Caco-2 (cell line): ENCODE results near the gene TRAPPC13. TPM values are rescaled to one million over a fixed set of nuclear protein-coding genes. Genes with fewer than 3 reads are reported as not detected.
"Not testable (repeated sequence)": the region's sequence is repeated elsewhere in the genome, so short reads cannot be mapped to it uniquely, and the experiment has no call there.

ENCODE experiments used
- BruUV-seq: library from RNA; stranded (reverse); fragments of 400-500 nt; replicated peaks from 2 replicates; lab custom pipeline; 2021; lab: Mats Ljungman, UMichigan
- CTCF ChIA-PET: fragments of 300-600 bp; sonication (Branson Sonifier 250); formaldehyde crosslinking; loops from one replicate; lab custom pipeline; 2022; ENCODE audit warnings: antibody characterized with exemption; lab: Charles Lee
- POLR2A ChIA-PET: fragments of 300-600 bp; sonication (Branson Sonifier 250); formaldehyde crosslinking; loops from one replicate; lab custom pipeline; 2022; ENCODE audit warnings: antibody characterized with exemption; lab: Charles Lee
- DNase-seq, 2 experiments: peaks; one replicate each; pipeline versions ENCODE4 v3.0.0 to v3.0.0-alpha.2; 2020 to 2022
- H3K27me3 ChIP-seq: replicated peaks from 2 replicates; pipeline ENCODE4 v1.6.0; 2011; ENCODE audit warnings: low read length; ENCODE audit not compliant: control insufficient read depth, insufficient read depth
- H3K36me3 ChIP-seq: 2 replicates; pipeline ENCODE4 v1.5.1; 2011; ENCODE audit warnings: low read length; ENCODE audit not compliant: control insufficient read depth, insufficient read depth
- H3K4me1 ChIP-seq: fragments of 250-450 bp; sonication (Bioruptor Pico); 2 replicates; pipeline ENCODE4 v1.5.1; 2020; ENCODE audit warnings: mild to moderate bottlenecking
- H3K4me3 ChIP-seq: 2 replicates; pipeline ENCODE4 v1.5.1; 2011; ENCODE audit warnings: low read depth, mild to moderate bottlenecking, control low read depth, low read length
- H3K9me3 ChIP-seq: fragments of 250-450 bp; sonication (Bioruptor Pico); 2 replicates; pipeline ENCODE4 v1.5.1; 2020; ENCODE audit warnings: mild to moderate bottlenecking, moderate library complexity
- H3K27ac Mint-ChIP-seq: one replicate; pipeline ENCODE4 v1.8.0; 2022; ENCODE audit warnings: mixed read lengths; ENCODE audit not compliant: unreplicated experiment
- H3K27me3 Mint-ChIP-seq: one replicate; pipeline ENCODE4 v1.8.0; 2022; ENCODE audit warnings: mixed read lengths; ENCODE audit not compliant: insufficient read depth, unreplicated experiment
- H3K36me3 Mint-ChIP-seq: one replicate; pipeline ENCODE4 v1.8.0; 2022; ENCODE audit warnings: mild to moderate bottlenecking, mixed read lengths; ENCODE audit not compliant: insufficient read depth, unreplicated experiment
- H3K4me1 Mint-ChIP-seq: one replicate; pipeline ENCODE4 v1.8.0; 2022; ENCODE audit warnings: low read depth, mixed read lengths; ENCODE audit not compliant: unreplicated experiment
- H3K4me3 Mint-ChIP-seq: one replicate; pipeline ENCODE4 v1.8.0; 2022; ENCODE audit warnings: mild to moderate bottlenecking, moderate library complexity, mixed read lengths; ENCODE audit not compliant: unreplicated experiment
- H3K9me3 Mint-ChIP-seq: one replicate; pipeline ENCODE4 v1.8.0; 2022; ENCODE audit warnings: mixed read lengths; ENCODE audit not compliant: unreplicated experiment
- intact Hi-C: fragments of 100-400 bp; cut with micrococcal nuclease; formaldehyde crosslinking; loops from one replicate; pipeline ENCODE4 v1.10.0; 2022; ENCODE audit not compliant: unreplicated experiment
- total RNA-seq: library from RNA; stranded (reverse); gene quantifications from 2 replicates; pipeline ENCODE4 v1.2.3, GENCODE V29; 2022
- TF ChIP-seq, protein P1 (sequence below), 2 experiments: fragments of 200-600 bp in 1 of 2; IDR thresholded peaks; 1 replicate in 1 of 2; 2 replicates in 1 of 2; pipeline versions ENCODE4 v1.5.1 to v1.8.0; 2011 to 2022; ENCODE audit warnings: antibody characterized with exemption in 1 of 2, control low read depth in 1 of 2, inconsistent platforms in 1 of 2, low read depth in 1 of 2, low read length in 1 of 2, mild to moderate bottlenecking in 1 of 2, moderate library complexity in 1 of 2; ENCODE audit not compliant: insufficient read depth in 1 of 2, severe bottlenecking in 1 of 2, unreplicated experiment in 1 of 2

Gene TRAPPC13
- total RNA-seq, 1 experiment from 2014 or later = 19.6 TPM

DNA sequence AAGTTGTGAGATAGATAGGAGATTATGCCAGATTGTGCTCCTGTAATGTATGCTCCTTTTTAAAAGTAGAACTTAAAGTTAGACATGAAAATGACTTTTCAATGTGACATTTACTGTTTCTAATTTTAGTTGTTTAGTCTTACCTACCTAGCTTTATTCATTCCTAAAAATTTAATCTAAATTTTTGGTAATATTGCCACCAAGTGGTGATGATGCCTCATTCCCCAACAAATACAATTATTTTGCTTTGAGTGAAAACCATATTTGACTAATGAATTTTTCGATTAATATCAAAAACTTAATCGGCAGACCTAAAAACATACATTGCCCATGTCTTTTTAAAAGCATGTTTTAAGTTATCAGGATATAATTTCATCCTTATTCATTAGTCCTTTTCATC, 36.1 kb upstream of the TRAPPC13 start:
- no TSS peak for BruUV-seq
- H3K36me3 Mint-ChIP-seq = peaks cover 20% of the 10 kb centered on the region

DNA sequence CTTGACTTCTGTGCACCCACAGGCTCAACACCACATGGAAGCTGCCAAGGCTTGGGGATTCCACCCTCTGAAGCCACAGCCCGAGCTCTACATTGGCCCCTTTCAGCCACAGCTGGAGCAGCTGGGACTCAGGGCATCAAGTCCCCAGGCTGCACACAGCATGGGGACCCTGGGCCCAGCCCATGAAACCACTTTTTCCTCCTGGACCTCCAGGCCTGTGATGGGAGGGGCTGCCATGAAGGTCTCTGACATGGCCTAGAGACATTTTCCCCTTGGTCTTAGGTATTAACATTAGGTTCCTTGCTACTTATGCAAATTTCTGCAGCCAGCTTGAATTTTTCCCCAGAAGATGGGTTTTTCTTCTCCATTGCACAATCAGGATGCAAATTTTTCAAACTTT, 23.1 kb upstream of the TRAPPC13 start:
- H3K4me3 Mint-ChIP-seq, DNase-seq, H3K4me3 ChIP-seq, H3K9me3 ChIP-seq, POLR2A ChIA-PET, H3K36me3 ChIP-seq, H3K27ac Mint-ChIP-seq, H3K27me3 Mint-ChIP-seq, CTCF ChIA-PET, H3K4me1 ChIP-seq, H3K4me1 Mint-ChIP-seq, intact Hi-C loops, H3K27me3 ChIP-seq, BruUV-seq: not testable (repeated sequence)
- H3K9me3 Mint-ChIP-seq = peaks cover 25% of the 10 kb centered on the region
- H3K36me3 Mint-ChIP-seq = peaks cover 56% of the 10 kb centered on the region

More for the DNA sequence above, 36.1 kb upstream of the TRAPPC13 start:
- Mint-ChIP-seq H3K4me3 (no peak overlapping the region), H3K27me3 (no peaks in the 10 kb centered on the region), H3K9me3 (no peaks in the 10 kb centered on the region), H3K4me1 (no peaks in the 10 kb centered on the region), H3K27ac (no peak overlapping the region)
- Histone ChIP-seq H3K36me3 (no peaks in the 10 kb centered on the region), H3K9me3 (no peaks in the 10 kb centered on the region), H3K4me1 (no peaks in the 10 kb centered on the region), H3K27me3 (no peaks in the 10 kb centered on the region), H3K4me3 (no peak overlapping the region)
- no peak for DNase-seq
- TF ChIP-seq, protein P1, sequence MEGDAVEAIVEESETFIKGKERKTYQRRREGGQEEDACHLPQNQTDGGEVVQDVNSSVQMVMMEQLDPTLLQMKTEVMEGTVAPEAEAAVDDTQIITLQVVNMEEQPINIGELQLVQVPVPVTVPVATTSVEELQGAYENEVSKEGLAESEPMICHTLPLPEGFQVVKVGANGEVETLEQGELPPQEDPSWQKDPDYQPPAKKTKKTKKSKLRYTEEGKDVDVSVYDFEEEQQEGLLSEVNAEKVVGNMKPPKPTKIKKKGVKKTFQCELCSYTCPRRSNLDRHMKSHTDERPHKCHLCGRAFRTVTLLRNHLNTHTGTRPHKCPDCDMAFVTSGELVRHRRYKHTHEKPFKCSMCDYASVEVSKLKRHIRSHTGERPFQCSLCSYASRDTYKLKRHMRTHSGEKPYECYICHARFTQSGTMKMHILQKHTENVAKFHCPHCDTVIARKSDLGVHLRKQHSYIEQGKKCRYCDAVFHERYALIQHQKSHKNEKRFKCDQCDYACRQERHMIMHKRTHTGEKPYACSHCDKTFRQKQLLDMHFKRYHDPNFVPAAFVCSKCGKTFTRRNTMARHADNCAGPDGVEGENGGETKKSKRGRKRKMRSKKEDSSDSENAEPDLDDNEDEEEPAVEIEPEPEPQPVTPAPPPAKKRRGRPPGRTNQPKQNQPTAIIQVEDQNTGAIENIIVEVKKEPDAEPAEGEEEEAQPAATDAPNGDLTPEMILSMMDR (IDR thresholded peaks at IDR 0.05; ENCODE audit: insufficient read depth in 1 of 2, low read depth in 1 of 2, low read length in 1 of 2, severe bottlenecking in 1 of 2, unreplicated experiment in 1 of 2) = no peak
- intact Hi-C loops = no loop called here
- POLR2A ChIA-PET = no interaction called here
- CTCF ChIA-PET = no interaction called here

DNA sequence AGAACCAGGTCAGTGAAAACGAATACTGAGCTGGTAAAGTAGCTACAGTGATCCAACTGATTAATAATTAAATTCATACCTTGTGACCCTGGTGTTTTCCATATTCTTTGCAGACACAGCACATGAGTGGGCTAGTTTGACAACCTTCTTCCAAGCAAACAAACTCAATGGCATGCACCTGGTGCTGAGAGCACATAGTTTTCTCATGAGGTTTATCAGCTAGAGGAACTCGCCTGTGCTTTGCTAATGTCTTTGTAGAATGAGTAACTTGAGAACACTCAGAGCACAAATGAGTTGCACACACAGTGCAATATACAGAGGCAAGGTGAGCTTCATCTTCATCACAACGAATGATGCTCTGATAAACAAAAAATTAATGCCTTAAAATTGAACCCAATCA, 13.3 kb upstream of the TRAPPC13 start:
- H3K4me1 ChIP-seq = peaks cover 34% of the 10 kb centered on the region
- H3K36me3 Mint-ChIP-seq = peaks cover 40% of the 10 kb centered on the region
- no peaks in the 10 kb centered on the region for H3K9me3 Mint-ChIP-seq
- H3K4me3 ChIP-seq = no peak overlapping the region
- BruUV-seq = no TSS peak
- H3K36me3 ChIP-seq = peaks cover 2% of the 10 kb centered on the region
- DNase-seq = peak; percentile 81 to 86
- intact Hi-C loops = loop anchor here (1.0 kb wide), 2 partner anchors 13 to 40 kb away; partner anchors contain the start of gene TRIM23
- ChIA-PET POLR2A (interaction anchor here (0.8 to 1.9 kb wide), 4 partner anchors 12 to 110 kb away, joined by 3 to 19 read pairs (median 5); partner anchors contain the start of genes CENPK, NLN, PPWD1 and SGTB), CTCF (interaction anchor here (0.5 to 0.9 kb wide), 3 partner anchors 12 to 341 kb away, joined by 3 read pairs; partner anchors contain the start of gene TRIM23)
- peak overlapping the region; percentile 49 for H3K4me3 Mint-ChIP-seq
- peaks cover 25% of the 10 kb centered on the region for H3K4me1 Mint-ChIP-seq
- H3K27me3 ChIP-seq = no peaks in the 10 kb centered on the region
- no peaks in the 10 kb centered on the region for H3K9me3 ChIP-seq
- H3K27ac Mint-ChIP-seq = peak overlapping the region; percentile 56
- TF ChIP-seq, protein P1 (IDR thresholded peaks at IDR 0.05; ENCODE audit: insufficient read depth in 1 of 2, low read depth in 1 of 2, low read length in 1 of 2, severe bottlenecking in 1 of 2, unreplicated experiment in 1 of 2) = no peak
- H3K27me3 Mint-ChIP-seq = no peaks in the 10 kb centered on the region
